ENCODE results near the gene ARPC1B. TPM values are rescaled to one million over a fixed set of nuclear protein-coding genes. Genes with fewer than 3 reads are reported as not detected.

Gene ARPC1B
- total and polyA plus RNA-seq, 2 experiments from 2014 or later: 101 to 132 TPM

- no peak for DNase-seq (ENCODE audit: low spot score)
- Histone ChIP-seq H4K20me1 (replicated peaks; ENCODE audit: insufficient read depth) (peaks cover 13% of the 10 kb centered on the region; the same call in 1 of the 2 replicates), H3K4me2 (no peak overlapping the region), H3K9me2 (ENCODE audit: insufficient read depth) (no peaks in the 10 kb centered on the region), H3K27ac (ENCODE audit: low read depth) (no peak overlapping the region), H3K79me2 (replicated peaks; ENCODE audit: insufficient read depth) (peaks cover 12% of the 10 kb centered on the region), H3K4me3 (no peak overlapping the region), H3K4me1 (ENCODE audit: insufficient read depth) (0 out of 2 replicates have a peak, but pooled peaks cover 10% of the 10 kb centered on the region), H3K27me3 (ENCODE audit: insufficient read depth) (no peaks in the 10 kb centered on the region), H3F3A (replicated peaks; ENCODE audit: low read depth) (no peaks in the 10 kb centered on the region), H2AFZ (no peak overlapping the region), H3K36me3 (ENCODE audit: insufficient read depth) (no peaks in the 10 kb centered on the region)
- peaks cover 12% of the 10 kb centered on the region for H3K27me3 Mint-ChIP-seq (ENCODE audit: insufficient read depth, low read depth, poor library complexity)
- no peak overlapping the region for H3K27ac Mint-ChIP-seq
- ATAC-seq: no peak
- no peak for TF ChIP-seq EZH2 (IDR thresholded peaks at IDR 0.05; ENCODE audit: low read depth, unreplicated experiment)
- TF ChIP-seq ETS1 (IDR thresholded peaks at IDR 0.05): no peak
- no peak for TF ChIP-seq NANOG (IDR thresholded peaks at IDR 0.05; ENCODE audit: borderline replicate concordance)
- TF ChIP-seq STAT1 (IDR thresholded peaks at IDR 0.05; ENCODE audit: unreplicated experiment): no peak
- TF ChIP-seq EZH2phosphoT487 (IDR thresholded peaks at IDR 0.05; ENCODE audit: unreplicated experiment): no peak
- TF ChIP-seq CREB1 (CRISPR knock-in tag; IDR thresholded peaks at IDR 0.05; ENCODE audit: low read depth): no peak
- TF ChIP-seq POLR2AphosphoS5 (IDR thresholded peaks at IDR 0.05; ENCODE audit: low read depth): no peak
- no peak for TF ChIP-seq CTCF (conservative IDR thresholded peaks at IDR 0.05; ENCODE audit: low read depth in 2 of 2)
- no peak for TF ChIP-seq ZNF331 (CRISPR knock-in tag; IDR thresholded peaks at IDR 0.05; ENCODE audit: low read depth)
- TF ChIP-seq ZNF114 (CRISPR knock-in tag; IDR thresholded peaks at IDR 0.05): no peak
- TF ChIP-seq JUNB (IDR thresholded peaks at IDR 0.05; ENCODE audit: unreplicated experiment): no peak
- TF ChIP-seq ZNF462 (CRISPR knock-in tag; IDR thresholded peaks at IDR 0.05): no peak
- no peak for TF ChIP-seq REST (IDR thresholded peaks at IDR 0.05; ENCODE audit: unreplicated experiment)
- peaks cover 14% of the 10 kb centered on the region for H3K4me1 Mint-ChIP-seq
- H3K9me3 Mint-ChIP-seq: no peaks in the 10 kb centered on the region
- H3K36me3 Mint-ChIP-seq (ENCODE audit: low read depth): peaks cover 20% of the 10 kb centered on the region
- H3K4me3 Mint-ChIP-seq: no peak overlapping the region; the same call in 2 of the 3 replicates
These were observed 8.7 kb downstream of the ARPC1B start for GRCh38 chr7:99383203-99383602.

Data from GM23338 (cell line).